ENCODE data around the gene C19orf12. TPM values are rescaled to one million over a fixed set of nuclear protein-coding genes. Genes with fewer than 3 reads are reported as not detected.

C19orf12 gene
- total RNA-seq, 2 experiments from 2014 or later, result 36.5 to 38.8 TPM

DNA sequence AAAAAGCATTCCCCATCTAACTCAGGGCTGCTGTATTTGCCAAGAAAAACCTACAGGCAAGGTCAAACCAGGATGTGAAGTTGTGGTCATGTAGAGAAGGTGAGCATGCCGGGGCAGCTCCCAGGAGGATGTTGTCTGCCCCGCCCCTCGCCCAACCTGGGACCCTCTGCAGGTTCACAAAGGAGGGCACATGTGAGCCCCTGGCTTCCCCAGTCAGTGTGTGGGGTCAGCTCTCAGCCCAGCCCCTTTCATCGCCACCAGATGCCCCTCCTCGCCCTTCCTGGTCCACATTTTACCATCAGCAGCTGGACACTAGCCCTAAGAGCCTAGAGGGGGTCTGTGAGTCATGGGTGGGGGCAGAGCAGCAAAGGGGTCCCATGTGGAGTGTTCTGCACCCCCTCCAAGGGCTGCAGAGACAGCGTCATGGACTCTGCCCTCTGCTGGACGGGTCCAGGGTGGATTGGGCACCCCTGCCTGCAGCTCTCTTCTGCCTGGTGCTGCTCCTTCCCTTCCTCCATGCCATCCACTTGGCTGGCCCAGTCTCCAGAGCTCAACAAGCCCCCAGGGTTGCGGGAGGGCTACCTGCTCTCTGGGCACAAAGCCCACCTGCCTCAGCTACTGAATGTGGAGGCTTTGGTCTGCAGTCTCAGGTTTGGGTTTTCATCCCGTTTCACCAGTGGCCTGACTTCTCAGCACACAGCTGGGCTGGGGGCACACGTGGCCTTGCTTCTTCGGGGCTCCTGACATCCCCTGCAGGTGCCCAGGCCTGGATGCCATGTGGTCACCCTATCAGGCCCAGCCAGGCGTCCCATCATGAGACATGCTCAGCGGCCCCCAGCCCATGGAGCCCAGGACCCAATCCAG is 46.1 kb downstream of the C19orf12 start:
- DNase-seq, result no peak
- H3K36me3 Mint-ChIP-seq (ENCODE audit: low read depth), result peaks cover 70% of the 10 kb centered on the region
- CTCF ChIA-PET, result interaction anchor here (0.5 to 4.9 kb wide), 13 partner anchors 9 to 60 kb away, joined by 3 to 49 read pairs (median 4); partner anchors contain the start of gene C19orf12
- H3K27ac Mint-ChIP-seq, result peak overlapping the region; percentile 95
- peaks cover 79% of the 10 kb centered on the region for H3K4me1 Mint-ChIP-seq
- H3K27me3 Mint-ChIP-seq, result no peaks in the 10 kb centered on the region
- peak overlapping the region; percentile 88 for H3K4me3 Mint-ChIP-seq
- POLR2A ChIA-PET, result interaction anchor here (0.6 kb wide), 1 partner anchor 60 kb away, joined by 4 read pairs; no protein-coding TSS in a partner anchor
- H3K9me3 Mint-ChIP-seq, result no peaks in the 10 kb centered on the region

DNA sequence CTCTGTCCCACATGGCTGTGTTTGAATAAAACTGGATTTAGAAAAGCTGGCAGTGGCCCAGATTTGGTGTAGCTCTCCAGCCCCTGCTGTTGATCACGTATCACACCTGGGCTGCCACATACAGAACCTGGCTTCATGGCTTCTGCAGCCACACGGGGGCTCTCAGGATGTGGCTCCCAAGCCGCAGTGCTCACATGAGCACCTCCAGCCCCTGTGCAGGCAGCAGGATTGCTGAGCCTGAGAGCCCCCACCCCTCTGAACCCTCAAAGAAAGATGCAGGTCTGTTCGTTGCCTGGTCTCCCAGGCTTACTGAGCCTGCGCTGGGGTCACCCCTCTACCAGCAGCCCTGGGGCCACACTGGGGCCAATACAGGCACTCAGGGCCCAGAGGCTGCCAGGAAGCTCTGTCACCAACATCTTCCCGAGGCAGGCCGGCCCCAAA is 47.1 kb downstream of the C19orf12 start:
- Mint-ChIP-seq H3K27me3 (no peaks in the 10 kb centered on the region), H3K9me3 (no peaks in the 10 kb centered on the region), H3K4me1 (peaks cover 78% of the 10 kb centered on the region), H3K4me3 (peak overlapping the region; percentile 88), H3K27ac (peak overlapping the region; percentile 95), H3K36me3 (ENCODE audit: low read depth) (peaks cover 60% of the 10 kb centered on the region)
- DNase-seq, result peak; percentile 75
- POLR2A ChIA-PET, result no interaction called here
- CTCF ChIA-PET, result interaction anchor here (0.6 to 4.9 kb wide), 16 partner anchors 10 to 274 kb away, joined by 3 to 49 read pairs (median 4); partner anchors contain the start of genes C19orf12, POP4 and URI1

DNA sequence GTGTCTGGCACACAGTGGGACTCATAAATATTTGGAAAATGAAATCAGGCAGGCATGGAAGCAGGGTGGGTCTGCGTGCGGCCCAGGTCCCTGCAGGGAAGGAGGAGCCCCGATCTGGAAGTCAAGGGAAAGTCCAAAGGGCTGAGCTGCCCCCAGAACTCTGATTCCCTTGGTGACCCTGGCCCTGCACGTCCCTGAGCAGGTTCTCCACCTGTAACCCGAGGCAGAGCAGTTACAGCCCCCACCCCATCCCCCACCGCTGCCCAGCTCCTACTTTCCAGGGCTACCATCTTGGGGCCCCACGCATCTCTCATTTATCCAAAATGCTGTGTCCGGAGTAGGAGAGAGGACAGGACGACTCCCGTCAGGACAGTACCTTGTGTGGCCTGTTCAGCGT is 47.7 kb downstream of the C19orf12 start:
- Mint-ChIP-seq H3K27ac (peak overlapping the region; percentile 95), H3K9me3 (no peaks in the 10 kb centered on the region), H3K4me1 (peaks cover 78% of the 10 kb centered on the region), H3K27me3 (no peaks in the 10 kb centered on the region), H3K4me3 (peak overlapping the region; percentile 88), H3K36me3 (ENCODE audit: low read depth) (peaks cover 55% of the 10 kb centered on the region)
- POLR2A ChIA-PET, result no interaction called here
- CTCF ChIA-PET, result interaction anchor here (0.7 to 4.9 kb wide), 16 partner anchors 11 to 275 kb away, joined by 3 to 49 read pairs (median 4); partner anchors contain the start of genes C19orf12, POP4 and URI1
- DNase-seq, result no peak

DNA sequence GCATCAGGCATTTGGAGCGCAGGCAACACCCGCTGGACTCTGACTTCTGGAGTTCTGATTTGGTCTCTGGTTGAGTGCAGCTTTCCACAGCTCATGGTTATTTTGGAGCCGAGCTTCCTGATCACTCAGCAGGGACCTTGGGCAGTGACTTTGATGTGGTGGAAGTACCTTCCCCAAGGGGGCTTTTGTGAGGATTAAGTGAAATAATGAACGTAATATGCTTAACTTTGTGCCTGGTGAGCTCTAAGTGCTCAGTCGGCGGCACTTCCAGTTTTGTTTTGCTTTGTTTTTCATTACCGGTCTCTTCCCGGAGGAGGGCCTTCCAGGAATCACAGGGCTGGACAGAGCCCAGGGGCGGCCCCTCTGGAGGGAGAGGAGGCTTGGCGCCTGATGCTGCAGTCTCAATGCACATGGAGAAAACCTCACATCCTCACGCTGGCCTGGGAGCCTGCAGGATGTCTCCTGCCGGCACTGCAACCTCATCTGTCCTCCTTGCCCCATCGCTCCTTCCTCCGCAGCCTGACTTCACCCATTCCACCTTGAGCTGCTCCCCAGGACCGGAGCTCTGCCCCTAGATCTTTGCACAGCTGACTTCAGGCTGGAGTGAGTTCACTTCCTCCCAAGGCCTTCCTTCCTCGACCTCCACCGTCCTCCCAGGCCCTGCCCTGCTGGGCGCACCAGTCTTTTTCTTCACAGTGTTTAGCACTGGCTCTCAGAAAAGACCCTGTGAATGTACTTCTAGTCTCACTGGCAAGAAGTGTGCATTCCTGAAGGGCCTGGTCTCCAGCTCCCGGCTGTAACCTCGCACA is 48.3 kb downstream of the C19orf12 start:
- peak; percentile 38 for DNase-seq
- Mint-ChIP-seq H3K27ac (peak overlapping the region; percentile 95), H3K9me3 (no peaks in the 10 kb centered on the region), H3K36me3 (ENCODE audit: low read depth) (peaks cover 52% of the 10 kb centered on the region), H3K27me3 (no peaks in the 10 kb centered on the region), H3K4me3 (peak overlapping the region; percentile 88), H3K4me1 (peaks cover 77% of the 10 kb centered on the region)
- POLR2A ChIA-PET, result interaction anchor here (1.0 kb wide), 1 partner anchor 60 kb away, joined by 3 read pairs; the partner anchor contains the start of gene POP4
- CTCF ChIA-PET, result interaction anchor here (0.6 to 4.9 kb wide), 13 partner anchors 12 to 275 kb away, joined by 3 to 49 read pairs (median 4); partner anchors contain the start of genes C19orf12, POP4 and URI1

DNA sequence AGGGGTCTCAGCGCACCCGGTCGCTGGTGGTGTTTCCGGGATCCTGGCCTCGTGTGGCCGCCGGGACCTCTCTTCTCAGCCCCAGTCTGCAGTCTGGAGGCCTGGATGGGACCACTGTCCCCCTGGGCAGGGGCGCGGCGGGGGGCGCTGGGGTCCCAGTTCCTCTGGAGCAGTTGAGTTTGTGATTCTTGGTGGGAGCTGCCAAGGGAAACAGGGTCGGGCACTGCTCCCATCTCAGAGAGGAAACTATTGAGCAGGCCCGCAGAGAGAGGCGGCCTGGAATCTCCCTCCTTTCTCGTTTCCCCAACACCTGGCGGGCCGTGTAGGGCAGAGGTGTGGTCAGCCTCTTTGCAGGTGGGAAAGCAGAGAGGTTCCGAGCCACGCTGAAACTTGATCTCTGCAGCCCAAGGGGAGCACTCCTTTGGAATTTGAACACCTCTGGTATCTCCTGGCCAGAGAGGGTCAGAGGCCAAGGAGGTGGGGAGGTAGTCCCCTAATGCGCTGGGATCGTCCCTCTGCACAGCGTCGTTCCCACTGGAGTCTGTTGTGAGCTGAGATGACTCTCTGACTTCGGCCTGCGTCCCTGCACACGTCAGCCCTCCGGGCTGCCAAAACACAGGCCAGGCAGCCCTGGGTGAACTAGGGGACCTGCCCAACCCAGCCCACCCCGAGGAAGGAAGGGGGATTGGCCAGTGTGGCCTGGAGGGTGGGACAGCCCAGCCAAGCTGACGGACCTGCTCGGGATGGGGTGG is 49.1 kb downstream of the C19orf12 start:
- Mint-ChIP-seq H3K27me3 (no peaks in the 10 kb centered on the region), H3K9me3 (no peaks in the 10 kb centered on the region), H3K4me3 (peak overlapping the region; percentile 88), H3K27ac (peak overlapping the region; percentile 95), H3K36me3 (ENCODE audit: low read depth) (peaks cover 44% of the 10 kb centered on the region), H3K4me1 (peaks cover 73% of the 10 kb centered on the region)
- ChIA-PET CTCF (interaction anchor here (0.6 to 4.9 kb wide), 17 partner anchors 12 to 60 kb away, joined by 3 to 49 read pairs (median 4); partner anchors contain the start of genes C19orf12 and POP4), POLR2A (interaction anchor here (1.0 to 1.4 kb wide), 2 partner anchors 42 to 60 kb away, joined by 3 to 4 read pairs; partner anchors contain the start of gene POP4)
- DNase-seq, result no peak

DNA sequence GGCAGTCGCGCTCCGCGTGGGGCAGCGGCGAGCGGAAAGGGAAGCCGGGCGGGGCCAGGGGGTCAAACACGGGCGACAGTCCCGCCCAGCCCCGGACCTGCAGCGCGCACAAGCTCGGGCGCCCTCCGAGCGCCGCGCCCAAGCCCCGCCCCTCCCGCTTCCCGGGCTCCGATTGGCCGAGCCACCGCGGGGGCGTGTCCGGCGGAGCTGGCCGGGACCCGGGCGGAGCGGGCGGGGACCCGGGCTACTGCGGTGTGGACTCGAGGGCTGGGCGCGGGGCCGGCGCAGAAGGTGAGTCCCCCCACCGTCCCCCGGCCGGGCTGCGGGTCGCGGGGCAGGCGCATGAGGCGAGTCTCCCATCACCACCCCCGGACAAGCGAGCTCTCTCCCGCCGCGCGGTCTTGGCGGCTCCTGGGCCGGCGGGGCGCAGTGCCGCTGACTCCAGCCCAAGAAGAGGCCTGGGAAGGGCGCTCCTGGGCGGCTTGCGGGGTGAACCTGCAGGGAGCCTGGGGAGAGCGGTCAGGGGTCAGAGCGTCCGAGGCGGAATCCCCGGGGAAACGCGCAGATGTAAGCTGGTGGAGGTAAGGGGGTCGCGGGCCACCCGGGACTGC is 49.7 kb downstream of the C19orf12 start, which contains the start of gene PLEKHF1:
PLEKHF1 (plus strand) TSS at position 247 of the 611 bp plus-strand sequence. CDS start 8,379 bp downstream, outside the sequence.
- ChIA-PET CTCF (interaction anchor here (0.9 to 4.9 kb wide), 10 partner anchors 13 to 59 kb away, joined by 3 to 49 read pairs (median 4); partner anchors contain the start of gene POP4), POLR2A (interaction anchor here (1.4 kb wide), 1 partner anchor 42 kb away, joined by 4 read pairs; no protein-coding TSS in a partner anchor)
- peak within 1 kb of the TSS; percentile 88 for H3K4me3 Mint-ChIP-seq
- peaks cover 37% of the 10 kb centered on the region for H3K36me3 Mint-ChIP-seq (ENCODE audit: low read depth)
- no peaks in the 10 kb centered on the region for H3K9me3 Mint-ChIP-seq
- no peaks in the 10 kb centered on the region for H3K27me3 Mint-ChIP-seq
- peak within 1 kb of the TSS; percentile 95 for H3K27ac Mint-ChIP-seq
- peaks cover 69% of the 10 kb centered on the region for H3K4me1 Mint-ChIP-seq
- DNase-seq, result peak; percentile 85

DNA sequence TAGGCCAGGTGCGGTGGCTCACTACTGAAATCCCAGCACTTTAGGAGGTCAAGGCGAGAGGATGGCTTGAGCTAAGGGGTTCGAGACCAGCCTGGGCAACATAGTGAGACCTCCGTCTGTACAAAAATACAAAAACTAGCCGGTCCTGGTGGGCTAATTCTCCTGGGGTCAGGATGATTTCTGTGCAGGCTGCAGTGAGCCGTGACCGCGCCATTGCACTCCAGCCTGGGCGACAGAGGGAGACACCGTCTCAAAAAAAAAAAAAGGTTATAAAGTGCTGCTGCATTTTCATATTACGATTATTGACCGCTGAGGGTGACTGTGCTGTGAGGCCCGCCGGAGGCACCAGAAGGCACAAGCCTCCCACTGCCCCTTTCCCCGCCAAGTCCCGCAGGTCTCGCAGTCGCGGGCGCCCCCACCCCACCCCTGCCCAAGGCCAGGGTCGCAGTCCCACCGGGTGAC is 50.3 kb downstream of the C19orf12 start:
- ChIA-PET POLR2A (interaction anchor here (1.4 kb wide), 1 partner anchor 41 kb away, joined by 4 read pairs; no protein-coding TSS in a partner anchor), CTCF (interaction anchor here (0.9 to 5.2 kb wide), 10 partner anchors 7 to 59 kb away, joined by 3 to 49 read pairs (median 6); partner anchors contain the start of gene POP4)
- H3K4me3 Mint-ChIP-seq, result peak overlapping the region; percentile 88
- H3K4me1 Mint-ChIP-seq, result peaks cover 64% of the 10 kb centered on the region
- no peaks in the 10 kb centered on the region for H3K27me3 Mint-ChIP-seq
- H3K27ac Mint-ChIP-seq, result peak overlapping the region; percentile 80
- H3K9me3 Mint-ChIP-seq, result no peaks in the 10 kb centered on the region
- H3K36me3 Mint-ChIP-seq (ENCODE audit: low read depth), result peaks cover 32% of the 10 kb centered on the region
- DNase-seq, result no peak

DNA sequence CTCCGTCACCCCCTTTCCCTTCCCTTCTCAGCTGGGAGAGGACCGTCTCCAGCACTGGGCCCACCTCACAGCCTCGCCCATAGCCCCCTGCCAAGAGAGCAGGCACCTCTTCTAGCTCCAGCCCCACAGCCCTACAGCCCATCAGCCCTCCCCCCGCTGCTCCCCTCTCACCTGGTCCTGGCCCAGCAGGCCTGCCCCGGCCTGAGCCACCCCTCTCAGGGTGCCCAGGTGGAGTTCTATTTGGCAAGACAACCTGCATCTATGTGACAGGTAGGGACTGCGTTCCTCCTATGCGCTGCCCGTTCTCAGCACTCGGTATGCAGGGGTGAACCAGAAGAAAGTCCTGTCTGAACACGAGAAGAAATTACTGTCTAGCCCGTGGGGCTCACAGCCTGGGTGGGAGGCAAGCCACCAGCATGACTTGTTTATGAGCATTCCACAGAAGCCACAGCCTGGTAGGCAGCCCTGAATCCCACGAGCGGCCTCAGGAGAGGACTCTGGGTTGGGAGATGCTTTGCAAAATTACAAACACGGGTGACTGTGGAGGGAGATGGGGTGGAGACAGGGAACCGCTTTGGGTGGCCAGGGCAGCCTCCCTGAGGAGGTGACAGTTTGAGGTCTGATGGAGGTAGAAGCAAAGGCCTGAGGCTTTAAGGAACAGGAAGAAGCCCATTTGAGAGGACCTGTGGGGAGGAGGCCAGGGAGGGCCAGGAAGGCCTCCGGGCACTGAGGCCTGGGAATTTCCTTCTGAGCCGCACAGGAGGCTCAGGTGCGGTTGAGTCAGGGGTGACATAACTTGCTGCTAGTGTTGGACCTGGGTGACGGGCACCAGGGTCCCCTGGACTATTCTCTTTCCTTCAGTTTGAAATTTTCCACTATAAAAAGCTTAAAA is 51.0 kb downstream of the C19orf12 start:
- H3K4me1 Mint-ChIP-seq, result peaks cover 57% of the 10 kb centered on the region

DNA sequence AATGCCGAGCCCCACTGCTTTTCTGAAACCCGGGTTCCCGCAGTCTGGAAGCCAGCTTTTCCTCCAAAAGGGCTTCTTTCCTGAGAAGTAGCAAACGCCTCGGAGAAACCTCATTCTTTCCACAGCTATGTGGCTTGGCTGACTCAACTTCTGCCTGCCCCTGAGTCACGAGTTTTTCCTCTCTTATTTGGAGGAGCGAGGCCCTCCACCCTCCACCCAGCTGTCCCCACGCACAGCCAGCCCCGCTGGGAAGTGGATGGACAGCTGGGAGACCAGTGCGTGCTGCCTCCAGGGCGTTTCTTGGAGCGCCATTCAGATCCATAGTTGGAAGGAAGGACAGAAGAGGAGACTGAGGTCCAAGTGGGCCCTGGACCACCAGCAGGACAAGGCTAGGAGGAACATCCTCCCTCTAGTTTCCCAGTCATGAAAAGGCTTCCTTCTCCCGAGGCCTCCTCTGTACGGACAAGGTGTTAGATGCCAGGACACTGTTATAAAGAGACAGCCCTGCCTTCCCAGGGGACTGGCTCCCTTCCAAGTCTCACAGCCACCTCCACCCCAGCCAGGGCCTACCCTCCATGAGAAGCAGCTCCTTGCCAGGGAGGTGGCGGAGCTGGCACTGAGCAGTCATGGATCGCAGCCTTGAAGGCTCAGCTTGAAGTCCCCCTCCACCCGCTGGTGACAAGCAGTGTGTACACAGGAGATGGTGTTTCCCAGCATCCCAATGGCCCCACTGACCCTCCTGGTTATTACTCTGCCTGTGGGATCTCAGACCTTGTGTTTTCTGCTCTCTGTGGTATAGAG is 52.3 kb downstream of the C19orf12 start:
- H3K36me3 Mint-ChIP-seq (ENCODE audit: low read depth), result peaks cover 17% of the 10 kb centered on the region
- no peaks in the 10 kb centered on the region for H3K9me3 Mint-ChIP-seq
- no peak overlapping the region for H3K4me3 Mint-ChIP-seq
- H3K27ac Mint-ChIP-seq, result no peak overlapping the region
- ChIA-PET POLR2A (no interaction called here), CTCF (interaction anchor here (0.9 to 5.2 kb wide), 8 partner anchors 9 to 54 kb away, joined by 3 to 34 read pairs (median 4); no protein-coding TSS in a partner anchor)
- peaks cover 46% of the 10 kb centered on the region for H3K4me1 Mint-ChIP-seq
- no peak for DNase-seq
- H3K27me3 Mint-ChIP-seq, result no peaks in the 10 kb centered on the region

More for the DNA sequence above, 51.0 kb downstream of the C19orf12 start:
- peak overlapping the region; percentile 80 for H3K27ac Mint-ChIP-seq
- H3K27me3 Mint-ChIP-seq, result no peaks in the 10 kb centered on the region
- CTCF ChIA-PET, result interaction anchor here (0.9 to 5.2 kb wide), 6 partner anchors 8 to 53 kb away, joined by 3 to 34 read pairs (median 6); no protein-coding TSS in a partner anchor
- POLR2A ChIA-PET, result no interaction called here
- no peaks in the 10 kb centered on the region for H3K9me3 Mint-ChIP-seq
- peaks cover 25% of the 10 kb centered on the region for H3K36me3 Mint-ChIP-seq (ENCODE audit: low read depth)
- DNase-seq, result no peak
- H3K4me3 Mint-ChIP-seq, result peak overlapping the region; percentile 88

DNA sequence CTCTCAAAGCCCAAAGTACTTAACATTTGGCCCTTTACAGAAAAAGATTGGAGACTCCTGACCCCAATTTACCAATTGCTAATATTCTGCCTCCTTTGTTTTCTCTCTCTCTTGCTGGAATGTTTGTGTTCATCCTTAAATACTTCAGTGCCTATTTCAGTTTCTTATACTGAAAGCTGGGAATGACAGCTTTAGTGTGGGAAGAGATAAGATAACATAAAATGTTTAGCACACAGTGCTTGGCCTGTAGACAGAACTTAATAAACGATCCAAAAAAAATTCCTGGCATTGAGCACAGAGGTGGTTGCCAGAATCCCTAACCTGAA is 52.8 kb downstream of the C19orf12 start:
- no peak overlapping the region for H3K4me3 Mint-ChIP-seq
- POLR2A ChIA-PET, result no interaction called here
- H3K4me1 Mint-ChIP-seq, result peaks cover 41% of the 10 kb centered on the region
- peaks cover 13% of the 10 kb centered on the region for H3K36me3 Mint-ChIP-seq (ENCODE audit: low read depth)
- no peak for DNase-seq
- H3K27ac Mint-ChIP-seq, result no peak overlapping the region
- H3K27me3 Mint-ChIP-seq, result no peaks in the 10 kb centered on the region
- CTCF ChIA-PET, result interaction anchor here (1.0 to 5.2 kb wide), 7 partner anchors 10 to 54 kb away, joined by 3 to 34 read pairs (median 6); no protein-coding TSS in a partner anchor
- H3K9me3 Mint-ChIP-seq, result no peaks in the 10 kb centered on the region

Data from activated CD4-positive, alpha-beta T cell treated with anti-CD3 and anti-CD28 coated beads, Interleukin-2, amount 10 ng/mL, durations not matched to agents 7 days and 5 days (primary cell).